H1 (cell line): Measurements from ENCODE around the gene WBP4. TPM values are rescaled to one million over a fixed set of nuclear protein-coding genes. Genes with fewer than 3 reads are reported as not detected.
"Not testable (repeated sequence)": the region's sequence is repeated elsewhere in the genome, so short reads cannot be mapped to it uniquely, and the experiment has no call there.

Source experiments
- CTCF ChIA-PET: fragments of 300-600 bp; sonication (Branson Sonifier 250); formaldehyde crosslinking; loops from one replicate; lab custom pipeline; 2021; ENCODE audit not compliant: partially characterized antibody; lab: Charles Lee
- POLR2A ChIA-PET: fragments of 300-600 bp; sonication (Branson Sonifier 250); formaldehyde crosslinking; loops from one replicate; lab custom pipeline; 2021; ENCODE audit warnings: inconsistent platforms; ENCODE audit not compliant: partially characterized antibody; lab: Charles Lee
- DNase-seq, 2 experiments: peaks; one replicate each; pipeline versions ENCODE4 v3.0.0 to v3.0.0-alpha.2; 2010 to 2022; ENCODE audit warnings: low spot score in 2 of 2, low read depth in 1 of 2, mixed read lengths in 1 of 2
- FAIRE-seq: peaks from 2 replicates; lab custom pipeline; 2011; peaks lifted over from hg19 to GRCh38; lab: Jason Lieb, UNC
- H2AFZ ChIP-seq: 2 replicates; pipeline ENCODE4 v1.8.1; 2012; ENCODE audit warnings: low read length, inconsistent platforms
- H2AK5ac ChIP-seq: 2 replicates; pipeline ENCODE4 v1.6.1; 2013; ENCODE audit warnings: low read depth, low read length
- H2BK120ac ChIP-seq: replicated peaks from 2 replicates; pipeline ENCODE3; 2013; ENCODE audit warnings: low read depth, low read length, inconsistent platforms
- H2BK12ac ChIP-seq: 2 replicates; pipeline ENCODE4 v1.6.1; 2013; ENCODE audit warnings: low read depth, low read length
- H2BK15ac ChIP-seq: 2 replicates; pipeline ENCODE4 v1.6.1; 2013; ENCODE audit warnings: low read length
- H2BK20ac ChIP-seq: 2 replicates; pipeline ENCODE4 v1.6.1; 2013; ENCODE audit warnings: low read length
- H2BK5ac ChIP-seq: 2 replicates; pipeline ENCODE4 v1.6.1; 2013; ENCODE audit warnings: low read depth, low read length
- H3K14ac ChIP-seq: 2 replicates; pipeline ENCODE4 v1.6.1; 2013; ENCODE audit warnings: inconsistent platforms; ENCODE audit not compliant: insufficient read length
- H3K18ac ChIP-seq: 2 replicates; pipeline ENCODE4 v1.6.1; 2013; ENCODE audit warnings: low read length; ENCODE audit errors: extremely low read depth
- H3K23ac ChIP-seq: 2 replicates; pipeline ENCODE4 v1.6.1; 2013; ENCODE audit warnings: inconsistent platforms; ENCODE audit not compliant: insufficient read length
- H3K23me2 ChIP-seq: 2 replicates; pipeline ENCODE4 v1.6.1; 2013; ENCODE audit warnings: low read depth, low read length
- H3K27ac ChIP-seq: 2 replicates; pipeline ENCODE4 v1.6.1; 2011; ENCODE audit warnings: low read depth, low read length, inconsistent platforms
- H3K27me3 ChIP-seq, 4 experiments: replicated peaks in 1 of 4; 1 replicate in 1 of 4; 2 replicates in 3 of 4; pipeline versions ENCODE4 v1.6.1 to v1.8.1; 2011 to 2013; ENCODE audit warnings: low read length in 3 of 4, mild to moderate bottlenecking in 3 of 4, inconsistent platforms in 2 of 4, mixed read lengths in 2 of 4, moderate library complexity in 1 of 4; ENCODE audit not compliant: control insufficient read depth in 3 of 4, insufficient read depth in 3 of 4; ENCODE audit errors: extremely low read depth in 1 of 4
- H3K36me3 ChIP-seq, 4 experiments: 2 replicates each; pipeline versions ENCODE4 v1.6.1 to v1.8.1; 2011 to 2013; ENCODE audit warnings: mild to moderate bottlenecking in 4 of 4, low read length in 3 of 4, moderate library complexity in 2 of 4, control low read depth in 1 of 4, inconsistent platforms in 1 of 4; ENCODE audit not compliant: insufficient read depth in 4 of 4, control insufficient read depth in 2 of 4
- H3K4ac ChIP-seq: replicated peaks from 2 replicates; pipeline ENCODE3; 2013; ENCODE audit warnings: low read length, low read depth, mixed read lengths, inconsistent platforms; ENCODE audit not compliant: insufficient read length
- H3K4me1 ChIP-seq, 4 experiments: replicated peaks in 1 of 4; 1 replicate in 1 of 4; 2 replicates in 3 of 4; pipeline versions ENCODE4 v1.6.1 to v1.8.1; 2011 to 2013; ENCODE audit warnings: low read length in 3 of 4, inconsistent platforms in 2 of 4, mixed read lengths in 1 of 4; ENCODE audit not compliant: insufficient read depth in 4 of 4, control insufficient read depth in 3 of 4
- H3K4me2 ChIP-seq, 2 experiments: 2 replicates each; pipeline versions ENCODE4 v1.6.1 to v1.8.1; 2011 to 2013; ENCODE audit warnings: low read depth in 2 of 2, low read length in 2 of 2, control low read depth in 1 of 2, inconsistent platforms in 1 of 2, mild to moderate bottlenecking in 1 of 2; ENCODE audit not compliant: insufficient read depth in 1 of 2
- H3K4me3 ChIP-seq, 4 experiments: fragments of 200-600, 300-600 bp in 1 of 4; sonication (generic), shearing (Covaris generic), sonication (Bioruptor Twin) in 1 of 4; 2 replicates each; pipeline versions ENCODE4 v1.5.1 to v1.8.1; 2011 to 2016; ENCODE audit warnings: low read length in 4 of 4, low read depth in 3 of 4, control low read depth in 2 of 4, inconsistent platforms in 2 of 4, mild to moderate bottlenecking in 2 of 4, mixed read lengths in 1 of 4, moderate library complexity in 1 of 4; ENCODE audit not compliant: insufficient read depth in 2 of 4; ENCODE audit errors: extremely low read depth in 1 of 4
- H3K56ac ChIP-seq: replicated peaks from 2 replicates; pipeline ENCODE3; 2013; ENCODE audit warnings: low read depth, mild to moderate bottlenecking, mixed read lengths, low read length, inconsistent platforms; ENCODE audit not compliant: insufficient read length
- H3K79me1 ChIP-seq: 2 replicates; pipeline ENCODE4 v1.6.1; 2013; ENCODE audit warnings: low read depth, low read length, control low read depth
- H3K79me2 ChIP-seq, 2 experiments: 2 replicates each; pipeline versions ENCODE4 v1.6.1 to v1.8.1; 2012 to 2013; ENCODE audit warnings: low read length in 2 of 2, mild to moderate bottlenecking in 2 of 2, inconsistent platforms in 1 of 2; ENCODE audit not compliant: insufficient read depth in 2 of 2, control insufficient read depth in 1 of 2
- H3K9ac ChIP-seq, 4 experiments: replicated peaks in 1 of 4; 1 replicate in 1 of 4; 2 replicates in 3 of 4; pipeline versions ENCODE4 v1.6.1 to v1.8.1; 2011 to 2013; ENCODE audit warnings: low read depth in 3 of 4, low read length in 3 of 4, control low read depth in 2 of 4, mild to moderate bottlenecking in 2 of 4, moderate library complexity in 2 of 4, inconsistent platforms in 1 of 4; ENCODE audit errors: extremely low read depth in 1 of 4
- H3K9me3 ChIP-seq, 2 experiments: 2 replicates each; pipeline versions ENCODE4 v1.6.1 to v1.8.1; 2012 to 2013; ENCODE audit warnings: mild to moderate bottlenecking in 2 of 2, moderate library complexity in 2 of 2, control low read depth in 1 of 2, inconsistent platforms in 1 of 2, low read depth in 1 of 2, low read length in 1 of 2, mixed read lengths in 1 of 2; ENCODE audit not compliant: insufficient read depth in 2 of 2
- H4K20me1 ChIP-seq, 2 experiments: replicated peaks in 1 of 2; 2 replicates each; pipeline versions ENCODE3 to v1.8.1; 2011 to 2013; ENCODE audit warnings: inconsistent platforms in 2 of 2, low read length in 2 of 2, mild to moderate bottlenecking in 1 of 2; ENCODE audit not compliant: insufficient read depth in 2 of 2, control insufficient read depth in 1 of 2
- H4K5ac ChIP-seq: 2 replicates; pipeline ENCODE4 v1.6.1; 2013; ENCODE audit warnings: low read length, low read depth, mixed read lengths, inconsistent platforms; ENCODE audit not compliant: insufficient read length
- H4K8ac ChIP-seq: 2 replicates; pipeline ENCODE4 v1.8.0; 2013; ENCODE audit warnings: mild to moderate bottlenecking, moderate library complexity, low read length, inconsistent platforms; ENCODE audit not compliant: insufficient read depth; ENCODE audit errors: extremely low read depth
- H4K91ac ChIP-seq: replicated peaks from 2 replicates; pipeline ENCODE3; 2013; ENCODE audit warnings: low read length, mixed read lengths, inconsistent platforms; ENCODE audit not compliant: insufficient read length
- WGBS, 2 experiments: shearing (Covaris generic) in 1 of 2; methylation state at CpG; one replicate each; pipeline versions ENCODE4 v1.1.6 to v1.1.7; 2013 to 2015; ENCODE audit warnings: low lambda C conversion rate in 2 of 2, mixed read lengths in 2 of 2, inconsistent platforms in 1 of 2, low coverage in 1 of 2, missing lambda C conversion rate in 1 of 2; ENCODE audit not compliant: insufficient replicate concordance in 2 of 2, insufficient coverage in 1 of 2, insufficient read length in 1 of 2; ENCODE audit errors: extremely low coverage in 1 of 2, missing lambda C conversion rate in 1 of 2; 5-methylcytosine and 5-hydroxymethylcytosine counted together
- polyA plus RNA-seq, 7 experiments: library from polyadenylated mRNA; depleted of rRNA in 3 of 7; stranded (reverse) in 5 of 7; unstranded in 2 of 7; fragments of >200 nt in 5 of 7; fragments of 200-250 nt in 2 of 7; gene quantifications; 1 replicate in 5 of 7; 2 replicates in 1 of 7; 4 replicates in 1 of 7; pipeline versions ENCODE4 v1.2.1 to v1.2.3, GENCODE V29; 2011 to 2013; ENCODE audit warnings: missing spikeins in 2 of 7, mixed read lengths in 2 of 7
- total RNA-seq: library from RNA; stranded (reverse); fragmentation: NEBNext Ultra II Directional; extraction: Animal tissue kit (Norgen Biotek cat#: 25700); gene quantifications from 2 replicates; pipeline ENCODE4 v1.2.1, GENCODE V29; 2021
- TF ChIP-seq, protein P1 (sequence below): IDR thresholded peaks from 2 replicates; pipeline ENCODE4 v1.6.1; 2012; ENCODE audit warnings: inconsistent platforms
- TF ChIP-seq, protein P2 (sequence below): IDR thresholded peaks from 2 replicates; pipeline ENCODE4 v1.6.1; 2012; ENCODE audit warnings: inconsistent platforms

The WBP4 gene
- total and polyA plus RNA-seq, 2 of the 8 experiments (the other 6 are each of a cell fraction or from before 2014, with no cell fraction given): 3.0 to 10.0 TPM

GRCh38 chr13:41131660-41132511, 70.6 kb downstream of the WBP4 start:
- 44% methylated on average over 46 of the region's 48 CpGs; no CpG with 5 or more reads in 1 of the 2 experiments for WGBS, 2 experiments
- Histone ChIP-seq H4K8ac (peak overlapping the region; percentile 83; the same call in 1 of the 2 replicates), H3K4me3 (peak overlapping the region; percentile 69 to 87 (median 79)), H3K4me2 (peak overlapping the region; percentile 77 to 90), H3K4me1 (peaks cover 3 to 11% (median 8%) of the 10 kb centered on the region in 4 experiments; a peak in 5 of 7 replicates), H3K79me2 (peaks cover 4 to 39% of the 10 kb centered on the region in 2 experiments; a peak in 3 of 4 replicates), H2AFZ (0 out of 2 replicates have a peak overlapping the region, but pooled peaks have one; percentile 91), H3K9ac (peak overlapping the region; percentile 35 to 90 (median 75)), H3K18ac (peak overlapping the region; percentile 41; the same call in 1 of the 2 replicates), H3K27ac (peak overlapping the region; percentile 11; the same call in 1 of the 2 replicates)
- H4K5ac ChIP-seq, H2BK120ac ChIP-seq, H3K14ac ChIP-seq, FAIRE-seq, DNase-seq, H3K23me2 ChIP-seq, H2BK12ac ChIP-seq, H4K20me1 ChIP-seq, H2BK15ac ChIP-seq, H3K56ac ChIP-seq, H2AK5ac ChIP-seq, H3K79me1 ChIP-seq, H2BK5ac ChIP-seq, H3K23ac ChIP-seq, H3K9me3 ChIP-seq, H2BK20ac ChIP-seq, H4K91ac ChIP-seq, H3K36me3 ChIP-seq, H3K4ac ChIP-seq, H3K27me3 ChIP-seq: not testable (repeated sequence)
- TF ChIP-seq, protein P1, sequence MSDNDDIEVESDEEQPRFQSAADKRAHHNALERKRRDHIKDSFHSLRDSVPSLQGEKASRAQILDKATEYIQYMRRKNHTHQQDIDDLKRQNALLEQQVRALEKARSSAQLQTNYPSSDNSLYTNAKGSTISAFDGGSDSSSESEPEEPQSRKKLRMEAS: peak; percentile 26; the same call in 1 of the 2 replicates
- TF ChIP-seq, protein P2, sequence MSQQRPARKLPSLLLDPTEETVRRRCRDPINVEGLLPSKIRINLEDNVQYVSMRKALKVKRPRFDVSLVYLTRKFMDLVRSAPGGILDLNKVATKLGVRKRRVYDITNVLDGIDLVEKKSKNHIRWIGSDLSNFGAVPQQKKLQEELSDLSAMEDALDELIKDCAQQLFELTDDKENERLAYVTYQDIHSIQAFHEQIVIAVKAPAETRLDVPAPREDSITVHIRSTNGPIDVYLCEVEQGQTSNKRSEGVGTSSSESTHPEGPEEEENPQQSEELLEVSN: peak; percentile 70
- ChIA-PET CTCF (interaction anchor here (0.9 to 1.8 kb wide), 4 partner anchors 10 to 65 kb away, joined by 3 to 5 read pairs (median 4); no protein-coding TSS in a partner anchor), POLR2A (interaction anchor here (1.0 to 1.3 kb wide), 4 partner anchors 27 to 62 kb away, joined by 3 to 5 read pairs (median 3); no protein-coding TSS in a partner anchor)
